ENCODE results near the gene FARS2. TPM values are rescaled to one million over a fixed set of nuclear protein-coding genes. Genes with fewer than 3 reads are reported as not detected.

FARS2 gene
- total and polyA plus RNA-seq, 9 of the 15 experiments (the other 6 are each of a cell fraction or from before 2014, with no cell fraction given), result 16.5 to 62.2 (median 27.0) TPM

- Histone ChIP-seq H3K9me3 (replicated peaks; ENCODE audit: control insufficient read depth, insufficient read depth, low read depth, low read length) (no peaks in the 10 kb centered on the region), H3K27me3 (ENCODE audit: control insufficient read depth in 2 of 2, insufficient read depth in 2 of 2, low read length in 2 of 2) (peaks cover 2 to 15% of the 10 kb centered on the region in 2 experiments; a peak in 4 of 5 replicates), H3K9me1 (ENCODE audit: control insufficient read depth, insufficient read depth, low read length) (no peaks in the 10 kb centered on the region), H3K27ac (ENCODE audit: extremely low read depth, low read depth, low read length) (no peak overlapping the region), H3K4me2 (ENCODE audit: insufficient read depth, low read length) (no peak overlapping the region), H3K4me1 (replicated peaks in 1 of 2; ENCODE audit: control insufficient read depth in 2 of 2, insufficient read depth in 2 of 2, low read length in 2 of 2) (no peaks in the 10 kb centered on the region), H3K4me3 (no peak overlapping the region), H4K20me1 (replicated peaks; ENCODE audit: control insufficient read depth, insufficient read depth, low read length) (peaks cover 4% of the 10 kb centered on the region; the same call in 1 of the 2 replicates), H3K9ac (ENCODE audit: insufficient read depth in 1 of 2, low read depth in 2 of 2, low read length in 2 of 2) (no peak overlapping the region), H2AFZ (ENCODE audit: low read depth, low read length) (no peak overlapping the region), H3K79me2 (ENCODE audit: control insufficient read depth, insufficient read depth, low read length) (no peaks in the 10 kb centered on the region), H3K36me3 (ENCODE audit: control insufficient read depth, insufficient read depth, low read length) (no peaks in the 10 kb centered on the region)
- ChIA-PET CTCF (ENCODE audit: low intra/inter-chr PET ratio) (no interaction called here), POLR2A (no interaction called here)
- DNase-seq (ENCODE audit: extremely low read depth in 1 of 4, low spot score in 3 of 4) (no peak), FAIRE-seq (no peak), ATAC-seq (no peak)
- BruUV-seq (replicated peaks), result no TSS peak
- in situ Hi-C loops (cut with MboI), result no loop called here
- WGBS (ENCODE audit: insufficient coverage, low coverage, missing lambda C conversion rate), result 0% methylated on average over 4 of the region's 4 CpGs
- intact Hi-C loops (cut with micrococcal nuclease), result no loop called here
- TF ChIP-seq SRSF1 (IDR thresholded peaks at IDR 0.05; ENCODE audit: low read depth, low read length) (no peak), ZNF318 (IDR thresholded peaks at IDR 0.05; ENCODE audit: borderline replicate concordance in 1 of 2, low read depth in 1 of 2) (no peak), KAT7 (CRISPR knock-in tag; IDR thresholded peaks at IDR 0.05; ENCODE audit: borderline replicate concordance) (no peak), MCM3 (IDR thresholded peaks at IDR 0.05) (no peak), WHSC1 (IDR thresholded peaks at IDR 0.05; ENCODE audit: low read length) (no peak), ZNF589 (CRISPR knock-in tag; IDR thresholded peaks at IDR 0.05; ENCODE audit: low read depth) (no peak), E4F1 (CRISPR knock-in tag; IDR thresholded peaks at IDR 0.05; ENCODE audit: borderline replicate concordance) (no peak), NR3C1 (CRISPR knock-in tag; IDR thresholded peaks at IDR 0.05) (no peak)
These were observed 550.7 kb downstream of the FARS2 start for GRCh38 chr6:5811997-5812396.
